Smooth muscle cell of the brain vasculature (primary cell): ENCODE results near the gene SPATA22.
"Not testable (repeated sequence)": the region's sequence is repeated elsewhere in the genome, so short reads cannot be mapped to it uniquely, and the experiment has no call there.

Experiments used
- DNase-seq: peaks from one replicate; pipeline ENCODE4 v3.0.0-alpha.2; 2012; ENCODE audit warnings: low read depth, low spot score

SPATA22 gene, protein sequence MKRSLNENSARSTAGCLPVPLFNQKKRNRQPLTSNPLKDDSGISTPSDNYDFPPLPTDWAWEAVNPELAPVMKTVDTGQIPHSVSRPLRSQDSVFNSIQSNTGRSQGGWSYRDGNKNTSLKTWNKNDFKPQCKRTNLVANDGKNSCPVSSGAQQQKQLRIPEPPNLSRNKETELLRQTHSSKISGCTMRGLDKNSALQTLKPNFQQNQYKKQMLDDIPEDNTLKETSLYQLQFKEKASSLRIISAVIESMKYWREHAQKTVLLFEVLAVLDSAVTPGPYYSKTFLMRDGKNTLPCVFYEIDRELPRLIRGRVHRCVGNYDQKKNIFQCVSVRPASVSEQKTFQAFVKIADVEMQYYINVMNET

GRCh38 chr17:3471599-3471998, at the start of gene SPATA22:
Gene SPATA22 (minus strand): TSS chr17:3471819. CDS start chr17:3469325, 2,494 bp downstream.
- no peak for DNase-seq

GRCh38 chr17:3519472-3519871, 47.9 kb upstream of the SPATA22 start:
- DNase-seq = not testable (repeated sequence)

DNA sequence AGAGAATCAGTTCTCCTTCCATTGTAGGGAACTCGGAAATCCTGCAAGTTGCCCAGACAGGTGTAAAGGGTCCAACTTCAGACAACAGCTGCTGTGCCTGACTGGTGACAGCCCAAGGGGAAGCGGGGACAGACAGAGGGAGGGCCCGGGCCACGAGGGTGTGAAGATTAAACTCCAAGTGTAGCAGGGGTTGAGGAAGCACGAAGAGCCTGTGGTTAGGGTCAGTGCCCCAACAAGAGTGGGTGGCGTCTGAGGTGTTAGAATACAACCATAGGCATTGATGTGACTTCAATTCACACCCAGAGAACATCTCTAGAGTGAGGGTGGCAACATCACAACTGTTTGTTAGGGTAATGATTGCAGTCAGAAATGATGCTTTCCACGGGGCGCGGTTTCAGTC, 43.3 kb upstream of the SPATA22 start:
- DNase-seq = no peak

GRCh38 chr17:3514167-3514566, 42.5 kb upstream of the SPATA22 start:
- DNase-seq = not testable (repeated sequence)

GRCh38 chr17:3513305-3514035, 41.9 kb upstream of the SPATA22 start:
- DNase-seq = no peak

DNA sequence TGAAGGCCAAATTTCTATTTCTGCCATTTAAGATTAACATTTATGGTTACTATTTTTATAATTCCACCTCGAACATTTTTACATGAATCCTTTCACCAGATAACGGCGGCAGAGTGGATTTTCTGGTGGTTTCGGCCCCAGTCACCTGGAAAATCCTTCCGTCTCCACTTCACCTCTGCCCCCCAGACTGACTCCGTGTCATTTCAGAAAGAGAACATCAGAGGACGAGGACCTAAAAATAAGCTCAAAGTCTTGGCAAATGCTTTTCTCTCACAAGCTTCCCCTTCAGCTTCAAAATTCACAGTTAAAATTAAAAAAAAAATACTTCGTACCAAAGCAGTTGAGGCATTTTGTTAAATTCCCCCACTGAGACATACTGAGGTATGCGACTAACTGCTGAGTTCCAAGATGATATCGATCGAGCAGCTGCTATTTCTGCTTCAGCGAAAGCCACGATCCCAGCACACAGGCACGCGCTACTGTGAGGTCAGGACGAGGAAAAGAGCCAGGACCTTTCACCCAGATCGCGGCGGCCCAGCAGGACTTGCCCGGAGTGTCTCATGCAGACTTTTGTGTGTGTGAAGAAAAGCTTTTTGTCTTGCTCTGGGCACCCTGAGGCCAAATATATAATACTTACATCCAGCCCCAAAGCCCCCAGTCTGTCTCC, 41.0 kb upstream of the SPATA22 start:
- no peak for DNase-seq

DNA sequence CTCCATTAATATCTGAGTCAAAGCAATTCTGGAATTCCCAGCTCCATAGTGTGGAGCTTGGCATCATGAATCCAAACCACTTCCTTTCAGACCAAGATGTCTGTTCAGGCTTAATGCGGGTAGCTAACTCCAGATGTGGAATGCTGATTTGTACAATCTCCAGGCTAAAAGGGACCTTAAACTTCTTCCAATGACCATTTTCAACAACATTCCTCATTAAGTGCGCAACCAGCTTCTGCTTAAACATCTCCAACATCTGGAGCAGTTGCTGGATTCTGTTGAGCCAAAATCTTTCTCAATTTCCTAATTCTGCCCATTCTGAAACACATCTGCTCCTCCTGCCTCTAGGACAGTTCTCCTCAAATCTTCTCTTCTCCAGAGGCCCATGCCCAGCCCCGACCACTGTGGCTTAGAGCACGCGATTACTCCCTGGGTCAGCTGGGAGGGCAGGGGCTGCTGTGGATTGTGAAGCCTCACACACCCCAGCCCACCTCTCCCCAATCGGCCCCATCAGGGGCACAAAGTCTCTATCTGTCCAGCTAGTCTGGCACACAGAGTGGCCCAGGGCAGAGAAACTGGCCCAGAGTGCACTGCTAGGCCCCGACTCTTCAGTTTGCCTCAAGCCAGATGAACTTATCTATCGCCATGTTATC, 40.4 kb upstream of the SPATA22 start:
- DNase-seq = no peak

- DNase-seq = no peak
These were observed 38.5 kb upstream of the SPATA22 start for GRCh38 chr17:3510090-3510489.

GRCh38 chr17:3507869-3508268, 36.2 kb upstream of the SPATA22 start:
- no peak for DNase-seq

DNA sequence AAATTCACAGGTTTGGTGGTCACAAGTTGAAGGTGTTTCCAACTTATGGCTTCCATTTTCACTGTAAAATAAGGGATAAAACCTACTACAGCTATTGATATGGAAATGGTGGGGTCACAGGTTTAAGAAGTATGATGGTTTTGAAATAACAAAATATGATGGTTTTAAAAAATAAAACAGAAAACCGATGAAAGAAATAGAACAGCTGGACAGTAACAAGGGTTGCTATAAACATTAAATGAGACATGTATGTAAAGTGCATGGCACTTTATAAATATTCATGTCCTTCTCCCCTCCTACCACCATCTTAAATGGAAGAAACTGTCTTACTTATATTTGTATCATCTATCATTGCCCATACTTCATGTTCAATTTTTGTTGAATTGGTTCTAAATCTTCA, 35.5 kb upstream of the SPATA22 start:
- no peak for DNase-seq

- no peak for DNase-seq
These were observed 34.4 kb upstream of the SPATA22 start for GRCh38 chr17:3506054-3506453.

DNA sequence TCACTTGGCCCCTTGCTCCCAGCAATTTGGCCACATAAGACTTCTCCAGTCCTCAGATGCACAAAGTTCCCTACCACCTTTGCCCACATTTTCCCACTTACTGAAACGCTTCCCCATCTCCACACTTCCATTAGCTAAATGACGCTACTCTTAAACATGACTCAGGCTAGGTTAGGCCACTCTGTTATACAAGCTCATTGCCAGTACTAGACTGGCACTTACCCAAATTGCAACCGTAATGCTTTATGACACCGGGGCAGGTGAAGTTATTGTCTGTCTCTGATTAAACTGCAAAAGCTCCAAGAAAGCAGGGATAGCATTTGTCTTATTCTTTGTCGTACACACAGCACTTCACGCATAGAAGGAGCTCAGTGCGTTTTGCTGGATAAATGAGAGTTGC, 33.4 kb upstream of the SPATA22 start:
- DNase-seq = no peak

- DNase-seq = no peak
These were observed 31.7 kb upstream of the SPATA22 start for GRCh38 chr17:3503285-3503684.

DNA sequence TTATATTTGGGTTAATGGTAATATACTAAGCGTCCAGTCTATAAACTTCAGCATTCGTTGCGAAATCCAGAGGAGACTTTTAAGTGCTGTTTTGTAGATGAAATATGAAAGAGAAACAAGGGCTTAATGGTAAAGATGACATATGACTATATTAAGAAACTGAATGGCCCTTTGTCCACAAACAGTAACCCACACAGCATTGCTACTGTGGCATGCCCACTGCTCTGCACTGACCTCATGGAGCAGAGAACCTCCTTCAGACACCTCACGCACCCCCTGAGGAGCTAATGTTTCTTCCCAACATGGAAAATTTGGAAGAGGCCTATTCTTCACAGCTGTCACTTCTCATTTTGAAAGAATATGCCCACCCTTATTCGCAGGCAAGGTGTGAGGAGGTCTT, 30.8 kb upstream of the SPATA22 start:
- DNase-seq = no peak

DNA sequence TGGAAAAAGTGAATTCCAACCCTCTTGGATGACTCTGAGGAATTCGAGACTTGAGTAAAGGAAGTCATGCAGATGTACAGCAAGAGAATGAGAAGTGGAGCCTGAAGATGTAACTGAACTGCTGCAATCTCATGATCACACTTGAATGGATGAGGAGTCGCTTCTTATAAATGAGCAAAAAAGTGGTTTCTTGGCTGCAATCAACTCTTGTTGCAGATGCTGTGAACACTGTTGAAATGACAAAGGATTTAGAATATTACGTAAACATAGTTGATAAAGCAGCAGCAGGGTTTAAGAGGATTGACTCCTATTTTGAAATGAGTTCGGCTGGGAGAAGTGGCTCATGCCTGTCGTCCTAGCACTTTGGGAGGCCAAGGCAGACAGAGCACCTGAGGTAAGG, 29.7 kb upstream of the SPATA22 start:
- DNase-seq = no peak

- DNase-seq = no peak
These were observed 25.5 kb upstream of the SPATA22 start for GRCh38 chr17:3497101-3497500.

- DNase-seq = no peak
These were observed 14.0 kb upstream of the SPATA22 start for GRCh38 chr17:3485481-3486068.

GRCh38 chr17:3482852-3483251, 11.2 kb upstream of the SPATA22 start:
- no peak for DNase-seq

DNA sequence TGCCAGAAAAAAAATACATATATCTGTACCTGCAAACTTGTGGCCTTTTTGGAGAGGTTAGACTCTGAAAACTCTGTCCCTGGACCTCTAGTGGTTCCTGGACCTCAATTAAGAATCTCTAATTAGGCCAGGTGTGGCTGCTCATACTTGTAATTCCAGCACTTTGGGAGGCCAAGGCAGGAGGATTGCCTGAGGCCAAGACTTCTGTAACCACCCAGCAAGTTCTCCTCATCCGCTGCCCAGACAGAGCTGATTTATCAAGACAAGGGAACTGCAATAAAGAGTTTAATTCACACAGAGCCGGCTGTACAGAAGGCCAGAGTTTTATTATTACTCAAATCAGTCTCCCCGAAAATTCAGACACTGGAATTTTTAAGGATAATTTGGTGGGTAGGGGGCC, 8.4 kb upstream of the SPATA22 start:
- no peak for DNase-seq

GRCh38 chr17:3475812-3476610, 4.4 kb upstream of the SPATA22 start, which contains the start of gene ASPA:
Gene ASPA (plus strand): TSS chr17:3475997. CDS start chr17:3476160, 163 bp downstream.
- no peak for DNase-seq

GRCh38 chr17:3475251-3475685, 3.6 kb upstream of the SPATA22 start:
- DNase-seq = no peak
